ENCODE measurements around the gene KIF26B. TPM values are rescaled to one million over a fixed set of nuclear protein-coding genes. Genes with fewer than 3 reads are reported as not detected.

The KIF26B gene
- total RNA-seq, 4 donors from 2014 or later: 0.20 to 0.79 (median 0.41) TPM; not detected in 1

GRCh38 chr1:245433561-245433960, 278.8 kb downstream of the KIF26B start:
- H3K4me1 ChIP-seq: no peaks in the 10 kb centered on the region

GRCh38 chr1:245434280-245434679, 279.5 kb downstream of the KIF26B start:
- intact Hi-C loops (cut with DNase I; ENCODE audit: low total_unique reads) (no loop called here), in situ Hi-C loops (cut with MboI; ENCODE audit: low pct_ligation_motif_present in 1 of 4, low pct_unique_long_range_greater_than_20kb in 1 of 4, low sequenced_read_pairs in 3 of 4) (no loop called here)
- H3K27ac ChIP-seq: no peak overlapping the region

More at GRCh38 chr1:245433561-245433960, 278.8 kb downstream of the KIF26B start:
- 36 to 38% methylated on average over 2 of the region's 2 CpGs for WGBS, 2 donors (ENCODE audit: low coverage in 1 of 2)
- no peak for DNase-seq
- no peaks in the 10 kb centered on the region for H3K36me3 ChIP-seq
- H3K4me3 ChIP-seq: no peak overlapping the region
- intact Hi-C loops (cut with DNase I; ENCODE audit: low total_unique reads): no loop called here
- in situ Hi-C loops (cut with MboI; ENCODE audit: low pct_ligation_motif_present in 1 of 4, low pct_unique_long_range_greater_than_20kb in 1 of 4, low sequenced_read_pairs in 3 of 4): no loop called here
- peaks cover 16% of the 10 kb centered on the region for H3K27me3 ChIP-seq
- no peak for TF ChIP-seq CTCF (IDR thresholded peaks at IDR 0.05)
- no peak for TF ChIP-seq EP300 (IDR thresholded peaks at IDR 0.05; ENCODE audit: low read depth)
- no peak overlapping the region for H3K27ac ChIP-seq
- no peaks in the 10 kb centered on the region for H3K9me3 ChIP-seq

GRCh38 chr1:245436407-245436806, 281.6 kb downstream of the KIF26B start:
- DNase-seq: no peak
- H3K9me3 ChIP-seq: no peaks in the 10 kb centered on the region
- H3K4me3 ChIP-seq: no peak overlapping the region
- H3K36me3 ChIP-seq: no peaks in the 10 kb centered on the region
- H3K27me3 ChIP-seq: peaks cover 16% of the 10 kb centered on the region
- in situ Hi-C loops (cut with MboI; ENCODE audit: low pct_ligation_motif_present in 1 of 4, low pct_unique_long_range_greater_than_20kb in 1 of 4, low sequenced_read_pairs in 3 of 4) (no loop called here), intact Hi-C loops (cut with DNase I; ENCODE audit: low total_unique reads) (no loop called here)
- WGBS, 2 donors (ENCODE audit: low coverage in 1 of 2): 84 to 92% methylated on average over 4 of the region's 4 CpGs
- H3K27ac ChIP-seq: no peak overlapping the region
- TF ChIP-seq POLR2A (IDR thresholded peaks at IDR 0.05) (no peak), CTCF (IDR thresholded peaks at IDR 0.05) (no peak), POLR2AphosphoS5 (IDR thresholded peaks at IDR 0.05) (no peak), EP300 (IDR thresholded peaks at IDR 0.05; ENCODE audit: low read depth) (no peak)
- peaks cover 0 to 3% (median 0%) of the 10 kb centered on the region in 4 donors for H3K4me1 ChIP-seq

More at GRCh38 chr1:245434280-245434679, 279.5 kb downstream of the KIF26B start:
- Histone ChIP-seq H3K27me3 (peaks cover 16% of the 10 kb centered on the region), H3K9me3 (no peaks in the 10 kb centered on the region), H3K4me3 (no peak overlapping the region), H3K4me1 (no peaks in the 10 kb centered on the region), H3K36me3 (no peaks in the 10 kb centered on the region)
- 73% methylated on average over 1 of the region's 1 CpG; no CpG with 5 or more reads in 1 of the 2 donors for WGBS, 2 donors (ENCODE audit: low coverage in 1 of 2)
- no peak for DNase-seq
- no peak for TF ChIP-seq CTCF (IDR thresholded peaks at IDR 0.05)
- no peak for TF ChIP-seq POLR2A (IDR thresholded peaks at IDR 0.05)
- TF ChIP-seq EP300 (IDR thresholded peaks at IDR 0.05; ENCODE audit: low read depth): no peak
- no peak for TF ChIP-seq POLR2AphosphoS5 (IDR thresholded peaks at IDR 0.05)

- no peaks in the 10 kb centered on the region for H3K9me3 ChIP-seq
- WGBS, 2 donors (ENCODE audit: low coverage in 1 of 2): 22 to 23% methylated on average over 6 of the region's 6 CpGs
- H3K27me3 ChIP-seq: peaks cover 16% of the 10 kb centered on the region
- no peak for TF ChIP-seq POLR2AphosphoS5 (IDR thresholded peaks at IDR 0.05)
- intact Hi-C loops (cut with DNase I; ENCODE audit: low total_unique reads) (no loop called here), in situ Hi-C loops (cut with MboI; ENCODE audit: low pct_ligation_motif_present in 1 of 4, low pct_unique_long_range_greater_than_20kb in 1 of 4, low sequenced_read_pairs in 3 of 4) (no loop called here)
- H3K4me3 ChIP-seq: no peak overlapping the region
- peaks cover 0 to 8% (median 0%) of the 10 kb centered on the region in 4 donors for H3K4me1 ChIP-seq
- DNase-seq: no peak
- H3K36me3 ChIP-seq: no peaks in the 10 kb centered on the region
- H3K27ac ChIP-seq: no peak overlapping the region
Observed at GRCh38 chr1:245437369-245438062, 282.7 kb downstream of the KIF26B start.

GRCh38 chr1:245440922-245441321, 286.1 kb downstream of the KIF26B start:
- Histone ChIP-seq H3K9me3 (no peaks in the 10 kb centered on the region), H3K27me3 (peaks cover 16% of the 10 kb centered on the region), H3K36me3 (no peaks in the 10 kb centered on the region), H3K4me1 (peaks cover 0 to 8% (median 0%) of the 10 kb centered on the region in 4 donors), H3K4me3 (no peak overlapping the region), H3K27ac (no peak overlapping the region)
- no peak for DNase-seq
- WGBS, 2 donors (ENCODE audit: low coverage in 1 of 2): 0 to 31% methylated on average over 1 to 7 of the region's 7 CpGs
- intact Hi-C loops (cut with DNase I; ENCODE audit: low total_unique reads): no loop called here
- in situ Hi-C loops (cut with MboI; ENCODE audit: low pct_ligation_motif_present in 1 of 4, low pct_unique_long_range_greater_than_20kb in 1 of 4, low sequenced_read_pairs in 3 of 4): no loop called here
- TF ChIP-seq EP300 (IDR thresholded peaks at IDR 0.05; ENCODE audit: low read depth) (no peak), CTCF (IDR thresholded peaks at IDR 0.05) (no peak), POLR2A (IDR thresholded peaks at IDR 0.05) (no peak), POLR2AphosphoS5 (IDR thresholded peaks at IDR 0.05) (no peak)

All from transverse colon (tissue), 4 donors.